ENCODE results near the gene CNIH3.

The CNIH3 gene

GRCh38 chr1:224585051-224585450 is 31.1 kb upstream of the CNIH3 start:
- no peak for DNase-seq (ENCODE audit: low spot score)
- TF ChIP-seq, protein P1, sequence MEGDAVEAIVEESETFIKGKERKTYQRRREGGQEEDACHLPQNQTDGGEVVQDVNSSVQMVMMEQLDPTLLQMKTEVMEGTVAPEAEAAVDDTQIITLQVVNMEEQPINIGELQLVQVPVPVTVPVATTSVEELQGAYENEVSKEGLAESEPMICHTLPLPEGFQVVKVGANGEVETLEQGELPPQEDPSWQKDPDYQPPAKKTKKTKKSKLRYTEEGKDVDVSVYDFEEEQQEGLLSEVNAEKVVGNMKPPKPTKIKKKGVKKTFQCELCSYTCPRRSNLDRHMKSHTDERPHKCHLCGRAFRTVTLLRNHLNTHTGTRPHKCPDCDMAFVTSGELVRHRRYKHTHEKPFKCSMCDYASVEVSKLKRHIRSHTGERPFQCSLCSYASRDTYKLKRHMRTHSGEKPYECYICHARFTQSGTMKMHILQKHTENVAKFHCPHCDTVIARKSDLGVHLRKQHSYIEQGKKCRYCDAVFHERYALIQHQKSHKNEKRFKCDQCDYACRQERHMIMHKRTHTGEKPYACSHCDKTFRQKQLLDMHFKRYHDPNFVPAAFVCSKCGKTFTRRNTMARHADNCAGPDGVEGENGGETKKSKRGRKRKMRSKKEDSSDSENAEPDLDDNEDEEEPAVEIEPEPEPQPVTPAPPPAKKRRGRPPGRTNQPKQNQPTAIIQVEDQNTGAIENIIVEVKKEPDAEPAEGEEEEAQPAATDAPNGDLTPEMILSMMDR (IDR thresholded peaks at IDR 0.05; ENCODE audit: extremely low read depth, missing control alignments): no peak

- DNase-seq (ENCODE audit: low spot score): no peak
These were observed 29.1 kb upstream of the CNIH3 start for GRCh38 chr1:224587051-224587450.

GRCh38 chr1:224588515-224588914 is 27.6 kb upstream of the CNIH3 start:
- DNase-seq (ENCODE audit: low spot score): no peak
- TF ChIP-seq, protein P1 (IDR thresholded peaks at IDR 0.05; ENCODE audit: extremely low read depth, missing control alignments): no peak

More at GRCh38 chr1:224587051-224587450, 29.1 kb upstream of the CNIH3 start:
- TF ChIP-seq, protein P1 (IDR thresholded peaks at IDR 0.05; ENCODE audit: extremely low read depth, missing control alignments): no peak

DNA sequence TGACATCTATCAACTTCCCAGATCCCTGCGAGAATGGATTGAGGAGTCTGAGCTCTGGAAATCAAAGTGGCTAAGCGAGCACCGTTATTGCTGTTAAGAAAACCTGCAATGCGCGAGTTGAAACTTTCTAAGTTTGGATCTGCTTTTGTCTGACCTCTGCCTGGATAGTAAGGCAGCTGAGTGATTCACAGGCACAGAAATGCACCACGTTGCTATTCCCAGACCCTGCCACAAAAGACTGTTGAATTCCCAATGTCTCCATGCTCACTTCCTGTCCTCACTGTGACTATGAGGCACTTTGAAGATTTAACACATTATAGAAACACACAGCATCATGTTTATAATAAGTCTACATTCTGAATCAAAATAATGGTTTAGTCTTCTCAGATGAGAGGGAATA is 27.1 kb upstream of the CNIH3 start:
- DNase-seq (ENCODE audit: low spot score): no peak
- TF ChIP-seq, protein P1 (IDR thresholded peaks at IDR 0.05; ENCODE audit: extremely low read depth, missing control alignments): no peak

DNA sequence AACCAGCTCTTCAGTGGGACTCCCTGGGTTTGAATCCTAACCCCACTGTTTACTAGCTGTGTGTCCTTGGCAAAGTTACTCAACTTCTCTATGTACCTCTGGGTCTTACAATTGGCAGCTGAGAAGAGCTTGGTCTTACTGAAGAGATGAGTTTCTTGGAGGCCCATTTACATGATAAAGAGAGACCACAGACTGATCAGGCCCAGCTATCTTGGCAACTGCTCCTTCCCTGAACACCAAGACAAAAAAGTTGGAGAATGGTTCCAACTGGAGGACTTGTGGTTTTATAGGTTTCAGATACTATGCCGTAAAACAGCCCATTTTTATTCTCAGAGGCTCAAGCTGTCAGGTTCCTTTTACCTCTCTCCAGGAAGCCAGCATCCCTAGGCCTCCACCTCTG is 24.8 kb upstream of the CNIH3 start:
- DNase-seq (ENCODE audit: low spot score): no peak

DNA sequence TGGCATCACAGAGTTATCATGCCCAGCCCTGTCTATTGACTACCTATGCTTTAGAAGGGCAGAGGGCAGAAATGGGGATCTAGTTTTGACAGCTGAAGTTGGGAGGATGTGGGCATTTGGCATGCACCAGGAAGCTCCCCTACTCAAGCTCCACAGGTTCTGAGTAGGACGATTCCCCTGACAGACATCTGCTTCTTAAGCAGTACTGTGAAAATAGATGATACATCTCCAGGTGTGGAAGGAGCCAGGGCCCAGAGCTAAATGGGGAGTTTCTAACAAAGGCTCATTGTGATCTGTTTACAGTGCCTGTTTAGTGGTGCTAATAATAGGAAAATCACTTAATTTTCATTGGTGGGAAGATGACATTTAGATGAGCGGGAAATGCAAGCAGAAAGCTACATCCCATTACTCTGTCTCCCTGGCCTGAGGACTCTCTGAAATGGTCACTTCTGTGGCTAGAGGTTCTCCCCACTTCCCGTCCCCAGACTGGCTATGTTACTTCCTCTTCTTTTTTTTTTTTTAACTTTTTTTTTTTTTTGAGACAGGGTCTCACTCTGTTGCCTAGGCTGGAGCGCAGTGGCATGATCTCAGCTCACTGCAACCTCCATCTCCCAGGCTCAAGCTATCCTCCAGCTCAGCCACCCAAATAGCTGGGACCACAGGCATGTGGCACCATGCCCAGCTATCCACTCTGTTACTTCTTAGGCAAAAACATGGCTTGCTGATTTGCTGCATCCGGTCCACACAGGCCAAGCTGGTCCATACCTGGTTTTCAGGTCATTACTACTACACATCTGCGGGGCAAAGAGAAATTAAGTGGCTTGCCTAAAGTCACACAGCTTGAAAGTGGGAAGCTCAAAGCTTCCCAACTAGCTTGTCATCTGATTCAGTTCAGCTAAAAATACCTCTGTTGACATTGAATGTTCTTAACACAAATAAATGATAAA is 23.2 kb upstream of the CNIH3 start:
- TF ChIP-seq, protein P1 (IDR thresholded peaks at IDR 0.05; ENCODE audit: extremely low read depth, missing control alignments): no peak
- no peak for DNase-seq (ENCODE audit: low spot score)

More for the DNA sequence above, 24.8 kb upstream of the CNIH3 start:
- TF ChIP-seq, protein P1 (IDR thresholded peaks at IDR 0.05; ENCODE audit: extremely low read depth, missing control alignments): no peak

- no peak for DNase-seq (ENCODE audit: low spot score)
- TF ChIP-seq, protein P1 (IDR thresholded peaks at IDR 0.05; ENCODE audit: extremely low read depth, missing control alignments): no peak
These were observed 21.8 kb upstream of the CNIH3 start for GRCh38 chr1:224594360-224594759.

Data from GM20000 (cell line).